ENCODE results near the gene SPEN.
A peak's percentile ranks its signal among the peaks of the same experiment; 100 is the strongest.

The SPEN gene

DNA sequence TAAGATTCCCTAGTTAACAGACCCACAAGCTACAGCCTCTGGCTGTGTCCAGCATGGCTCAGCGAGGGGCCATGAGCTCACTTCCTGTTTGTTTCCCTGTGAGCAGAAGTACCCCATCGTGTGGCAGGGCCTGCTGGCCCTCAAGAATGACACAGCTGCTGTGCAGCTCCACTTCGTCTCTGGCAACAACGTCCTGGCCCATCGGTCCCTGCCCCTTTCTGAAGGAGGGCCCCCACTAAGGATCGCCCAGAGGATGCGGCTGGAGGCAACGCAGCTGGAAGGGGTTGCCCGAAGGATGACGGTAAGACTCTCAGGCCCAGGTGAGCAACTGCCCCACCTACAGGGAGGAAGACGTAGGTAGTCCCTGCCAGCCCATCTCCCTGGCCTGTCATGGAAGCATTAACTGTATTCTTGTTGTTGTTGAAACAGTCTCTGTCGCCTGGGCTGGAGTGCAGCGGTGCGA is 90.2 kb downstream of the SPEN start:
- DNase-seq = no peak

DNA sequence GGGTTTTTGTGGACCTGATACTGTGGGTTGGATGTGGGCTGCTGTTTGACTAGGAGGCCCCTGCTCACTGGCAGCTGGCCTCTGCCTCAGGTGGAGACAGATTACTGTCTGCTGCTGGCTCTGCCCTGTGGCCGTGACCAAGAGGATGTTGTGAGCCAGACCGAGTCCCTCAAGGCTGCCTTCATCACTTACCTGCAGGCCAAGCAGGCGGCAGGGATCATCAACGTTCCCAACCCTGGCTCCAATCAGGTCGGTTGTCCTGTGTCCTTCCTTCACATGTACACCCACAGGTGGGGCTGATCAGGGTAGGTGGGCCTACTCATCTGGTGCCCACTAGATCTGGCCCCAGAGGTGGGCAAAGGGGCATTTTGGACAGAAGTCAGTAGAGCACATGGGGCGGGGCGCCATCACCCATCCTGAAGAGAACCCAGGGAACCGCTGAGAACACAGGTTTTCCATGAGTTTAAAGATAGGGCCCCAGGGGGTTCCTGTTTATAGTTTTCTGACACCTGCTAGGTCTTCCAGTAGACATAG is 91.2 kb downstream of the SPEN start:
- DNase-seq = no peak

DNA sequence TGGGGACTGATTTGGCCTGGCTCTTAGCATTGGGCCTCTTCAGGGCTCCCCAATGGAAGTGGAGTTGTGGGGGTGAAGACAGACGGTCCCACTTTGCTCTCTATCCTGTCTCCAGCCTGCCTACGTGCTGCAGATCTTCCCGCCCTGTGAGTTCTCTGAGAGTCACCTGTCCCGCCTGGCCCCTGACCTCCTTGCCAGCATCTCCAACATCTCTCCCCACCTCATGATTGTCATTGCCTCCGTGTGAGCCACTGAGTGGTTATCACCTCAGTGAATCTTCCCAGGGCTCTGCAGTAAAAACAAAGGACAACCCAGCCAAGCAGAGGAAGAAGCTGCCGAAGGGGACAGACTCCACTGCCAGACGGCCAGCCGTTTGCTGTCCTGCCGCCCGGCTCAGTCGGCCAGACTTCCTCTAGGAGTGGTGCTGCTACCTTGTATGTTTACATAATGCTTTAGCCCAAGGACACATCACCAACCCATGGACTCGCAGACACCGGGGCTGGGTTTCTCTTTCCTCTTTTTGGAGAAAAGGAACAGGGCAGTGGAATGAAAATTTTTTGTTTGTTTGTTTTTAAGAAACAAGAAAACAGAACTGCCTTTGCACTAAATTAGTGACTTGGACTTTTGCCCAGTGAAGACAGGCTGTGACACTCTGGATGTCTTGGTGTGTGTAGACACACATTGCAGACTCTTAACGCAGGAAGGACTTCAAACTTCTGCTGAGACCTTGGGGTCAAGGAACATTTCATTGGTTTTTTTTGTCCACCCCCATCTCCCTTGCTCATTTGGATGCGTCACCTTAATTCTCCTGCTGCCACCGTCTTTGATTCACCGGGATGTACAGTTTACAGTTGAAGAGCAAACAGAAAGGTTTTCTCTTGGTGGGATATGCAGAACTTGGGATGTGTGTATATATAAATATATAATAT is 91.9 kb downstream of the SPEN start:
- DNase-seq = no peak

DNA sequence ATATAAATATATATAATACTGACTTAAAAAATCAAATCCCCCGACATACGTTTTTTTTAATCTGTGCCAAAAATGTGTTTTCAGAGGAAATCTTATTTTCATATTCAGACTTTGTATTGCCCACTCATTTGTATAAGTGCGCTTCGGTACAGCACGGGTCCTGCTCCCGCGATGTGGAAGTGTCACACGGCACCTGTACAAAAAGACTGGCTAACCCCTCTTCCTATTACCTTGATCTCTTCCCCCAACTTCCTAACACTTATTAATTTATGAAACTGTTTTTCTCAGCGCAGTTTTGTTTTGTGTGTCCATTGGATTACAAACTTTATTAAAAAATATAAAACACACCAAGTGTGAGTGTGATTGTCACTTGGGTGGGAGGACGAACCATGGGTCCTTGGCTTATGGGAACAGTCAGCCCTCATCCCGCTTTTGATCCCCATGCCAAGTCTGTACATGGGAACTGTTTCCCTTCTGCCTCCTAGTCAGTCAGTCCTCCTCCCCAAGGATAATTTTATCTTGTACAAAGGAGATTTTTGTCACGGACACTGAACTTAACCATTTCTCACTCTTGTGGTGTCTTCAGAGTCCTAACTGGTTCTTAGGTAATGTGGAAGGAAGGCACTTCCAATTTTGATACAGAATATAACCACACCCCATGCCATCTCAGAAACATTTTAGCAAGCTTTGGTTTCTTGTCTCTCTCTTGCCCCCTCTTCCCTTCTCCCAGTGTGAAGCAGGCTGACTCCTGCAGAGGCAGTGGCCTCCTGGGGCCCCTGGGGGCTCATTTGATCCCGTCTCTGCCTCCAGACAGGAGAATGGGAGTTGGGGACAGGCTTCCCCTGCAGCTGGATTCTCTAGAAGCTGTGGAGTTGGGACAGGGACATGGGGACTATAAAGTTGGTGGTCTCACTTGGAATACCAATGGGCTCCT is 92.9 kb downstream of the SPEN start:
- no peak for DNase-seq

DNA sequence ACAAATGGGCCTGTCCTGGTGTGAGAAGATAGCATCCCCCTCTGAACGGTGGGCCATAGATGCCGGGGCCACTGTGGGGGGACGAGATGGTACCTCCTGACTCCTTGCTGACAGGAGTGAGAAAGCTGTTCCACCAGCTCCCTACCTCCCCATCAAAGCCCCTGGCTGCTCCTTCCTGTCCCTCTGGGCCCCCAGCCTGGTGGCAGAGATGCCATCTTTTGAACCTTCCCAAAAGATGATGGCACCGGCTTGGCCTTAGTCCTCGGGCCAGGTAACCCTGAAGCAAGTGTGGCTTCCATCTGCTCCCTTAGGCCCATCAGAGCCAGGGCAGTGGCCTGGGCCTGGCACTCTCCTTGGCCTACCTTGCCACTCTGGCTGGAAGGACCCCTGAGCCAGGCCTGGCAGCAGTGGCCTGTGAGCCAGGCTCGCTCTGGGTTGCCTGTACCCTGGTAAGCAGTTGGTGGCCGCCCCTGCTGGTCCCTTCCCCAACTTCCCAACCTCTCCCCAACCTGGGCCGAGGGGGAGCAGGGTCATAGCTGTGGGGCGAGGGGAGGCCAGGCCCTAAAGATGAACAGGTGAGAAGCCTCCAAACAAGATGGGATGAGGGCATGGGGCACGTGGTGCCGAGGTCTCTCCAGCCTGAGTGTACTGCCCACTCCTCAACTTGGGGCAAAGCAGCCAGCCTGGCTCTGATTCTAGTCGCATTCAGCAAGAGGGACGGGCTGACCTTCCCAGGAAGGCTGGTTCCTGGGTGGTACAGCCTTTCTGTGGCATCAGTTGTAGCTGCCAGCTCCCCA is 93.7 kb downstream of the SPEN start:
- DNase-seq = no peak

DNA sequence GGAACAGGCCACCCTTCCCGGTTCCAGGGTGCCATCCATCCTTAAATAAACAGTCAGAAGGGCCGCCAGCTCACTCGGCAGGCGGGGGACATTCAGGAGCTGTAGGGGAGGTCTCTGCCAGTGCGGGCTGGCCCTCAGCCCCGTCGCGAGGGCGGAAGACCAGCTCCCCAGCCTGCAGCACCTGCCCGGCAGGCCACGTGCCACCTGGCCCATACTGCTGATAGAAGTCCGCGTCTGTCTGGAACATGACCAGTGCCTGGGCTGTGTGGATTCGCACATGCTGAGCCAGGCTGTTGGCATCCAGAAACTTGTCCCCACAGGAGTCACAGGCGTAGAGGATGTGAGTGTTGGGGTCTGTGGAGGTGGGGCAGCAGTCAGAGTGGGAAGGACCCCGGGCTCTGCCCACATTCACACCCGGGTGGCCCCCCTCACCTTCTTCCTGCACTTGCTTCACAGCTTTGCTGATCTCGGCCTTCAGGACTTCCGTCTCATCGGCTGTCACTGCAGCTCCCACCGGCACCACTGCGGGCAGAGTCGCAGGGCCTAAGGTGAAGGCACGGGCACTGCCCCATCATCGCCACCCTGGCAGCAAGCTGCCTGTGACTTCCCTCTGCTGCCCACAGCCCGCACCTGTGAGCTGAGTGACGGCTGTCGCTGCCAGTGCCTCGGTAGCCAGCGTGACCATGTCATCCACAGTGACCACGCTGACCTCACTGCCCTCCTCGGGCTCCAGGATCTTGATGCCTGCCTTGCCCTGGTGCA is 94.6 kb downstream of the SPEN start:
- peak in 1 of 2 experiments; percentile 22 for DNase-seq

DNA sequence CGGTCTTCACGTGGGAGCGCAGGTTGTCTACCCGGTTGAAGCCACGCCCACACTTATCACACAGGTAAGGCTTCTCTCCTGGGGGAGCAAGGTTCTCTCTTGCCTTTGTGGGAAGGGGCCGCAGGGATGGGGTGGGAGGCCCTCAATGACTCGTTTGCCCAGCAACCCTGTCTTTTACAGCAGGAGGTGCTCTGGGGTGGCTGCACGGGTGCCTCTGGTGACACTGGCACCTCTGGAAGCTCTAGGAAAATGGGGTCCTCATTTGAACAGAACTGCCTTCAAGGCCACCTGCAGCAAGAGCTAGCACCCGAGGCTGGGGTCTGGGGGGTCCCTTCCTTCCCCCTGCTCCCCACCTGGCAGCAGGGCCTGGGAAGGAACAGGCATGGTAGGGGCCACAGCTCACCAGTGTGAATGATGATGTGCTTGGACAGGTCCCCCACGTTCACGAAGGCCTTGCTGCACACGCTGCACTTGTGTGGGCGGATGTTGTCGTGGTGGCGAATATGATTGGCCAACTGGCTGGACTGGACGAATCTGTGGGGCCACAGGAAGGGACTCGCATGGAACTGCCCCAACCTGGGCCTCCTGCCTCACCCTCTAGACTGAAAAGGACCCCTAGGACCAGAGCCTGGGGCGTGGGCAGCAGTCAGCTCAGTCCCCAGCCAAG is 95.3 kb downstream of the SPEN start:
- no peak for DNase-seq

DNA sequence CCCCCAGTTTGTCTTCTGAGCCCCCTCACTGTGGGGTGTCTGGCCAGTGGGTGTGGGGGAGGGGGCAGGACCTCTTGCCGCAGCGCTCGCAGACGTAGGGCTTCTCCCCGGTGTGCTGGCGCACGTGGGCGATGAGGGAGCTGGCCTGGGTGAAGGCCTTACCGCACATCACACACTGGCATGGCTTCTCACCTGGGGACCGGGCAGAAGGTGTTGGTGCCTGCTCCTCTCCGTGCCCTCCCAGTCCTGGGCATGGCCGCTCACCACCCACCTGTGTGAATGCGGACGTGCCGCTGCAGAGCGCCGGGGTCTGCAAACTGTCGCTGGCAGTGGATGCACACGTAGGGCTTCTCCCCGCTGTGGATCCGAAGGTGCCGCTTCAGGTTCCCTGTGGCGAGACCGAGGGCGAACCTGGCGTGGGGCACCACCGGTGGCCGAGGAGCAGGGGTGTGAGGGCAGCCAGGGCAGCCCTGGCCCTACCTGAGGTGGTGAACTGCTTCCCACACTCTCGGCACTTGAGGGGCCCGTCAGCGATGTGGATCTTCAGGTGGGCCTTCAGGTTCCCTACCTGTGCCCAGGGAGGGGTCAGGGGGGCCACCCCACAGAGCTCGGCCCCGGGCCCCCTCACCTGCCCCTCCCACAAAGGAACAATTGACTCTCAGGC is 96.0 kb downstream of the SPEN start:
- no peak for DNase-seq

DNA sequence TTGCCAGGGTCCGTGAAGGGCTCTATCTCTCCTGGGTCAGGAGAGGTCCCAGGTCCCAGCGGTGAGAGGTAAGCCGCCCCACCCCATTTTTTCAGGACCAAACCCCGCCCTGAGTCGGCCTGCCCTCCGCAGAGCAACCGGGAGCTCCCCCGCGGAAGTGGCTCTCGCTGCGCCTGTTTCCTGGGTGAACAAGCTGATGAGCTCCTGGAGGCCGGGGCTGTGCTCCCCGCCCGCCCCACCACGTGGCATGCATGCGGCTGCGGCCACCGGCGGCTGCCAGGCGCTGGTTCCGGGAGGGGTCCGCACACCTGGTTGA is 96.4 kb downstream of the SPEN start:
- DNase-seq = no peak

DNA sequence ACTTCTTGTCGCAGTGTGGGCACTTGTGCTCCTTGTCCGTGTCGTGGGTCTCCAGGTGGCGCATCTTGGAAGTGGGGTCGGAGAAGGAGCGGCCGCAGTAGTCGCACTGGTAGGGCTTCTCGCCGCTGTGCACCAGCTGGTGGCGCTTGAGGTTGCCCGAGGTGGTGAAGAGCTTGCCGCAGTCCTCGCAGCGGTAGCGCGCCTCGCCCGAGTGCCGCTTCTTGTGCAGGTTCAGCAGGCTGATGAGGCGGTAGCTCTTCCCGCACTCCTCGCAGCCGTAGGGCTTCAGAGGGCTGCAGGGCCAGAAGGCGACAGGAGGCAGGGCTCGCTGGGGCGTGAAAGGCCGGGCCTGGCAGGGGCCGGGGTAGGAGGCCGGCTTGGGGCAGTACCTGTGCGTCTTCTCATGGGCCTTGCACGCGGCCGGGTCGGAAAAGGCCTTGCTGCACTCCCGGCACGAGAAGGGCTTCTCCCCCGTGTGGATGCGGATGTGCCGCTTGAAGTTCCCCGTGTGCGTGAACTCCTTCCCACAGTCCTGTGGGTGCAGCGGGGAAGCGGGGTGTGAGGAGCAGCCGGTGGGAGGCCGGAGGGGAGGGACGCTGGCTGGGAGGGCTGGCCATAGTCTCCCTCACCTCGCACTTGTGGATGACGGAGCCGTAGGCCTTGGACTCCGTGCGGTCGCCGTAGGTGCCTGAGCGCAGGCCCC is 97.0 kb downstream of the SPEN start:
- DNase-seq = no peak

DNA sequence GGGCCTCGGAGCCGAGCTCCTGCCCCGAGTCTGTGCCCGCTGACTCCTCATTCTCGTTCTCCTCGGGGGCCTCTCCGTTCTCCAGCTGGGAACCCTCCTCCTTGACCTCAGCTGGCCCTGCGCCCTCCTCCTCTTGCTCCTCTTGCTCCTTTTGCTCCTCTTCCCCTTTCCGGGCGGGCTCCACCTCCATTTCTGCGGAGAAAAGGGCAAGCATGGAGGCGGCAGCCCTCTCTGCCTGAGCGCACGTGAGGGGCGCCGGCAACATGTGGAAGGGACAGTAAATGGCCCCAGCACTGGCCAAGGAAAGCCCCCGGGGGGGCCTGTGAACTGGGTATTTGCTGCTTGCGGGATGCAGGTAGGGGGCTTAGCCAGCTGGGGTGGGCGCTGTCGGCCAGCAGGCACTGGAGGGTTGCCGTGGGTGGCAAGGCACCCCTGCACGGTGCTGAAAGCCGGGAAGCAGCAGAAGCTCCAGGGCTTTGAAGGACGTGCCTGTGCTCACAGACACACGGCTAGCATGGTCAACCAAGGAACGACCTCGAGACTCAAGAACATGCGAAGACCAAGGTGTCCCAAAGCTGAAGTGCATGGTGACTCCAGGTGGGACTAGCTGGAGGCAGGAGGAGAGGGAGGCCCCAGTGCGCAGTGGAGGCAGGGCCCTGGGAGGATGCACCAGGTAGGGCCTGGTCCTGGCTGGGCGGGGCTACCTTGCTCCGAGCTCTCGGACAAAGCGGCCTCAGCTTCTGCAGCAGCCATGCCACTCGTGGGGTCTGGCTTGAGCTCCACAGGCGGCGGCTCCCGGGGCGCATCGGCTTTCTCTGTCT is 97.7 kb downstream of the SPEN start:
- no peak for DNase-seq

DNA sequence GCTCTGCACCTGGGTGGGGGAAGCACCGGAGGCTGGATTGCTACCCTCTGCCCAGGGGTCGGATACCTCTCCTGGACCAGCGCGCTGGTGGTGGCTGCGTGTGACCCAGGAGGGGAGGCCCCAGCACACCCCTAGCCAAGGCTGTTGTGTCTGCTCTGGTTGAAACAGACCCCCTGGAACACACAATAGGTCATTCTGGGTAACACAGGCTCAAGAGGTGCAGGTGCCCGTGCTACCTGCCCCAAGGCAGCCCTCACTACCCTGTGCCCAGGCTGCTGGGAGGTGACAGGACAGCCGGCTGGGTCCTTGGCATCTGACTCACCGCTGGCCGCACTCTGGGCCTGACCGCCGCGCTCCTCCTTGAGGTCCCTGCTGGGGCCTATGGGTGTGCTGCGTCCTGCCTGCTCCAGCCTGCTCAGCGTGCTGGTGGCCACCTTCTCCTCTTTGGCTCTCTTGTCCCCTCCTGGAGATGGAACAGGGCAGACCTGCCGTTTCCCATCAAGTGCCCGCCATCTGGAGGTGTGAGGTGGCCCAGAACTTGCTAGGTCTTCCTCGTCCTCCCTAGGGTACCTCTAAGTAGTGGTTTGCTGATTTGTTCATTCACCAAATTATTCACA is 98.4 kb downstream of the SPEN start:
- DNase-seq = no peak

DNA sequence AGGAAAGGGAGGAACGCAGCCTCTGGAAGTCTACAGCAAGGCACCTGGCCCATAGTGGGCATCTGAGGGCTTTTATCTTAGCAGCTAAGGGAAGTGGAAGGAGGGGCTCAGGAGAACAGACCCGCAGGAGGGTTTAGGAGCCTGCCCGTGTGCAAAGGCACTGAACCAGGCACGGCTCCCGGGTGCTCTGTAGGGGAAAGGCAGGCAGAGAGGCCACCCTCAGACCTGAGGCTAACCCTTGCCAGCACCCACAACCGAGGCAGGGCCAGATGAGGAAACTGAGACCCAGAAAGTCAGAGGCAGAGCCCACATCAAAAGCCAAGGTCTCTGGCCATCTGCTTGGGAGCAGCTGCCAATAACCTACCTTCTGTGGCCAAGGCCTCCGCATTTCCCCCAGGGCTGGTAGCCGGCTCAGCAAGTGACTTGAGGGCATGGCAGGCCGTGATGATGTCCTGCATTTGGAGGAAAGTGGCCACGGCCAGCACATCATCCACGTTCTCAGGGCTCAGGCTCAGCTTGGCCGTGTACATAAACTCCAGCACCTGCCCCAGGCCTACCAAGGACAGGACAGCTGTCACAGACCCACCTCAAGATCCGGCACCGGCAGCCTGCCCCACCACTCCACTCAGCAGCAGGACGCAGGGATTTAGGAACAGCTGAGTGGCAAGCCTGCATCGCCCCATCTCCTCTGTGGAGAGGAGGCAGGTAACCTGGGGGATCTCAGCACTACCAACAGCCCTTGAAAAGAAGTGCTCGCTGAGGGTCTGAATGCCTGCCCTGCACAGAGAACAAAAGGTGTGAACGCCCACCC is 99.3 kb downstream of the SPEN start:
- DNase-seq = no peak

DNA sequence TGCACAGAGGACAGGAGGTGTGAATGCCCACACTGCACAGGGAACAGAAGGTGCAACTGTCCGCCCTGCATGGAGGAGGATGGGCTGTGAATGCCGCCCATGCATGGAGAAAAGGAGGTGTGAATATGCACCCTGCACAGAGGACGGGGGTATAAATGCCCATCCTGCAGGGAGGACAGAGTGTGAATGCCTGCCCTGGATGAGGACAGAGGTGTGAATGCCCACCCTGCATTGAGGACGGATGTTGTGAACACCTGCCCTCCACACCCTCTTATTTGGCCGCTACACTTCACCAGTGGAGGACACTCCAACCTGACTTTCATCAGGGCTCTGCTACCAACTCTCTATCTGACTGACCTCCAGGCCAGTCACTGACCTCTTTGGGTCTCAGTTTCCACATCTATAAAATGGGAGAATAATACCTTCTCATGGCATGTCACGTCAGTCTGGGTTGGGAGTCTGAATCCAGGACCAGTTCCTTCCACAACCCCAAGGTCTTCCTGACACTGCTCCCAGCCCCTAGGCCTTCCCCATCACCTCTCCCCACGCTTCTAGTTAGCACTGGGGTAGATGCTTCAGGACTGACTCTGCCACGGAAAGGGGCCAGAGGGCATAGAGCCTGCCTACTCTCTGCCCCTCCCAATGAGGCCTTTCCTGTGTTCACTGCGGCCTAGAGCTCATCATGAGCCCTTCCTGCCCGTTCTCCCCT is 100.0 kb downstream of the SPEN start:
- no peak for DNase-seq

DNA sequence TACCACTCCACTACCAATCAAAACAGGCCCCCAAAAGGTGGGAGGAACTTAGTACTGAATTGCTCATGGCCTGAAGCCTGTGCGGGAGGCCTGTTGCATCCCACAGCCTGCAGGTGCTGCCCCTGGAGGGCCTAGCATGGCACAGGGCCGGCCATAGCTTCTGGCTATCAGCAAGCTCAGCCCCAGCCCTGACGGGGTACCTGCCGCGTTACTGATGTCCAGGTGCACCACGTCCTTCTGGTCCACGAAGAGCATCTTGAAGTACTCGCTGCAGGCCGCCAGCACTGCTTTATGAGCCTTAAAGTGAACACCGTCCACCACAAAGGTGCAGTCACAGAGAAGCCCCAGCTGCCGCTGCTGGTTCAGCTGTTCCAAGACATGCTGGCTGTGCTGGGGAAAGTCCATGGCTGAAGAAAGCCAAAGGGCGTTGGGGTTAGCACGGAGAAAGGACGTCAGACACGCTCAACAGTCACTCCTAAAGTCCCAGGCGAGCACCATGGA is 100.6 kb downstream of the SPEN start:
- no peak for DNase-seq

DNA sequence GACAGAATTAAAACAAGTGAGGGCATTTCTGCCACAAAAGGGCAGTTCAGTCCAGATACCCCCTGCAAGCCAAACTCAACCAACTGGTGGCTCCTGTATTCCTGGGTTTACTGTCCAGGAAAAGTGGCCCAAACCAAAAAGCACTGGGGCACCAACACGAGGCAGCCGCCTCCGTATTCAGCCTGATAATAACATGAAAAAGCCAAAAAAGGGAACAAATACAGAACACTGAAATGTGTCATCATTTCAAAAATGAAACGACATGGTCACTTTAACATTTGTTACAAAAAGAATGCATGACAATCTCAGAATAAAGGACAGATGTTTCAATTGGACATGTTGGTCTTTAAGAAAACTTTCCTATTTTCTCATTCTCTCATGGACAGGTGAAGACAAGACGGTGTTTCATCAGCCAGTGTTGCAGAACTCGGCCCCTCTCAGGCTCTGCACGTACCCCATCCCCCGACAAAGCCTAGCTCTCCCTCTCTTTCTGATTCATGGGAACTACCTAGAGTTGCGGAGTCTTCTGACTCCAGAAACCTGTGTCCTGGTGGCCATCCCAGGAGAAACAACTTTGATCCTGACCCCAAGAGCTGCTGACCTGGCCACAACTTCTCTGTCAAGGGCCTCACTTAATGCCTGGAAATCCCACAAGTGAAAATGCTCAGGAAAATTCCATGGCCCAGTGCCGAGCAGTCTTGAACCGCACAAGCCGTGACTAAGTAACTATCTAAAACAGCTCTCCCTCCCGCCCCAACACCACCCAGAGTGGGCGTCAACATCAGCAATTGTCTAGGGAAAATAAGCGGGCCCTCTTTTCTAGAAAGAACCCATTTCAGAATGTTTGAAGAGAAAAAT is 101.3 kb downstream of the SPEN start:
- no peak for DNase-seq
